HG03432 (cell line): ENCODE data around the gene SNX15.

Source experiments
- ATAC-seq: cut with Tn5 transposase; IDR thresholded peaks from one replicate; pipeline ENCODE4 v1.9.1; 2021; ENCODE audit warnings: mild to moderate bottlenecking, moderate library complexity; ENCODE audit not compliant: unreplicated experiment

SNX15 gene

DNA sequence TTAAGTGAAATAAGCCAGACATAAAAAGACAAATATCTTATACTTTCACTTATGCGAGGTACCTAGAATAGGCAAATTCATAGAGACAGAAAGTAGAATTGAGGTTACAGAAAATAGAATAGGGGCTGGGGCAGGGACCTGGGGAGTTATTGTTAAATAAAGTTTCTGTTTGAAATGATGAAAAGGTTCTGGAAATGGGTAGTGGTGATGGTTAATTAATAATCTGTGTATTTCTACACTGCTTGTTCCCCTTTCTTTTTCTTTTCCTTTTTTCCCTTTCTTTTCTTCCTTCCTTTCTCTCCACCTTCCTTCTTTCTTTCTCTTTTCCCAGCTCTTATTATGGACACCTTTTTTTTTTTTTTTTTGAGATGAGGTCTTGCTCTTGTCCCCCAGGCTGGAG, 28.3 kb downstream of the SNX15 start:
- ATAC-seq: peak; percentile 42

GRCh38 chr11:65056999-65057398, 29.8 kb downstream of the SNX15 start:
- ATAC-seq: no peak

DNA sequence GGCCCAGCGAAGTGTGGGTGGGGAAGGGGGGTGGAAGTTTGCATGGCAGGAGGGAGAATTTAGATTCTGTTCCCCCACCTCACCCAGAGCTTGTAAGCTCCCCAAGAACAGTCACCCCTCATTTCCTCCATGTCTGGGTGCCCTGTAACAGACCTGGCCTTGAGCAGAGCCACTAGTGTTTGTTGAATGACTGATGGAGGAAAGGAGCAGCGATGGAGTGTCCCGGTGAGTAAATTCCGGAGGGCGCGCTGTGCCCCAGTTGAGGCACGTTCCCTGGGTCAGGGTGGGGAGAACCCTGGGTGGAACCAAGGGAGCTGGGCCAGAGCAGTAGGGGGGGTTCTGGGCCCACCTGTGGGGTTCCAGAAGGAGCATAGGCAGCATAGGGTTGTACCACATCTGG, 30.3 kb downstream of the SNX15 start:
- no peak for ATAC-seq

GRCh38 chr11:65058012-65058411, 30.8 kb downstream of the SNX15 start:
- ATAC-seq: no peak

GRCh38 chr11:65058419-65059054, 31.3 kb downstream of the SNX15 start, which contains the start of gene NAALADL1:
Gene NAALADL1 (minus strand): TSS chr11:65058553. CDS start chr11:65058521, 32 bp downstream.
- no peak for ATAC-seq

GRCh38 chr11:65059523-65059922, 32.3 kb downstream of the SNX15 start:
- ATAC-seq: no peak

- no peak for ATAC-seq
Observed at GRCh38 chr11:65059959-65060824, 33.0 kb downstream of the SNX15 start.

DNA sequence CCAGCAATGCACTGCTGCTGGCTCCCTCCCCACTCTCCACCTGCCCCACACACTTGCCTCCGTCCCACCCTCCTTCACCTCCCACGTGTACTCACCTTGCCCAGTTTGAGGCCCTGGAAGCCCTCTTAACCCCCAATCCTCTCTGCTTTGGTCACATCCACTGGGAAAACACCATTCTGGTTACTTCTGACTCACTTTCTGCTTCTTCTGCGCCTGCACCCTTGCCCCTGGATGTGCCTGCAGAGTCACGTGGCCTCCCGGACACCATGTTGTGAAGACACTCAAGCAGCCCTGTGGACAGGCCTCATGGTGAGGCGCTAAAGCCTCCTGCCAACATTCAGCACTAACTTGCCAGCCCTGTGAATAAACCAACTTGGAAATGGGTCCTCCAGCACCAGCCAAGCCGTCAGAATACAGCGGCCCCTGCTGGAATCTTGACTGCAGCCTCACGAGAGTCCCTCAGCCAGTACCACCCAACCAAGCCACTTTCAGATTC, 33.7 kb downstream of the SNX15 start:
- no peak for ATAC-seq

DNA sequence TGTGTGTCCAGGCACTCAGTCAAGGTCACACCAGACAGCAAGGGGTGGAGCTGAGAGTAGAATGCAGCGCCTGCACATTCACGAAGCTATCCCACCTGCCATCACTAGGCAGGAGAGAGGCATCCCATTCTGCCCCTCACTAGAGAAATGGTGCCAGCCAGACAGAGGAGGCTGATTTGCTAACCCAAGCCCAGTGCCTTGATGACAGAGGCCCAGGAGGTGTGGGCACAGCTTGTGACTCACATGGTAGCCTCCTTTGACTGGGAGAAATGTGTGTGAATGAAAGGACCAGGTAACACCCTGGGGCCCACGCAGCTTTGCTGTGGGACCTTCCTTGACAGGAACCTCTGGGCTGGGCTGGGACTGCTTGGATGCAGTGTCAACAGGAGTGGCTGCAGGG, 36.3 kb downstream of the SNX15 start:
- no peak for ATAC-seq

- ATAC-seq: no peak
Observed at GRCh38 chr11:65064847-65065240, 37.6 kb downstream of the SNX15 start.

- ATAC-seq: no peak
Observed at GRCh38 chr11:65065851-65066250, 38.6 kb downstream of the SNX15 start.

DNA sequence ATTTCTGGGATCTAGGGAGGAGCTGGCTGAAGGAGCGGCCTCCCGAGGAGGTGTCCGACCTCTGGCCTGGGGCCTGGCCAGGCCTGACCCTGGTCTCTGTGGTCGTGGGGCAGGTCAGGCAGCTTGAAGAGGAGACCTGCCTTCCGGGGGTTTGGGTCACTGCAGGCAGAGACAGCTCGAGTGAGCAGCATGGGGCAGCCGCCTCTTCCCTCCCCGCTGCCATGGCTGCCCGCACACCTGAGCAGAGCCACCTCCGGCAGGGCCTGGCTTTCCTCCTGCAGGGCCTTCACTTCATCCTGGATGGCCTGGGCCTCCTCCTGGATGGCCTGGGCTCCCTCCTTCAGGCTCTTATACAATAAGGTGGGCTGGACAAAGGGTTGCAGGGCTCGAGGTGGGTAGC, 39.1 kb downstream of the SNX15 start:
- no peak for ATAC-seq

- no peak for ATAC-seq
Observed at GRCh38 chr11:65066805-65067291, 39.6 kb downstream of the SNX15 start.

GRCh38 chr11:65067446-65067845, 40.2 kb downstream of the SNX15 start:
- no peak for ATAC-seq

DNA sequence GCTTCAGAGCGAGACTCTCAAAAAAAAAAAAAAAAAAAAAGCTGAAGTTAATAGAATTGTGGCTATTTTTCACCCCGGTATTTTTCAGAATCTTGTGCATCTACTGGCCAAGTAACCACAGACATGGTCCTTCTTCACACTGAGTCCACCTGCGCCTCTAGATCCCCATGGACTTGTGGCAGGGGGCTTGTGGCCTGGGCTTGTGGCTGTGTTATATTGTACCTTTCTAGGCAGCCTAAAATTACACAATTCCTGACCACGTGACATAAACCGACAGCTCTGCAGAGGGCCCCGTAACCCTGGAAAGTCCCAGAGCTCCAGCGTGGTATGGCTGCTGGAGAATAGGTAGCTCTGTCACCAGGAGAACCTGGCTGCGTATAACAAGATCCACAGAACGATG, 42.0 kb downstream of the SNX15 start:
- ATAC-seq: no peak

DNA sequence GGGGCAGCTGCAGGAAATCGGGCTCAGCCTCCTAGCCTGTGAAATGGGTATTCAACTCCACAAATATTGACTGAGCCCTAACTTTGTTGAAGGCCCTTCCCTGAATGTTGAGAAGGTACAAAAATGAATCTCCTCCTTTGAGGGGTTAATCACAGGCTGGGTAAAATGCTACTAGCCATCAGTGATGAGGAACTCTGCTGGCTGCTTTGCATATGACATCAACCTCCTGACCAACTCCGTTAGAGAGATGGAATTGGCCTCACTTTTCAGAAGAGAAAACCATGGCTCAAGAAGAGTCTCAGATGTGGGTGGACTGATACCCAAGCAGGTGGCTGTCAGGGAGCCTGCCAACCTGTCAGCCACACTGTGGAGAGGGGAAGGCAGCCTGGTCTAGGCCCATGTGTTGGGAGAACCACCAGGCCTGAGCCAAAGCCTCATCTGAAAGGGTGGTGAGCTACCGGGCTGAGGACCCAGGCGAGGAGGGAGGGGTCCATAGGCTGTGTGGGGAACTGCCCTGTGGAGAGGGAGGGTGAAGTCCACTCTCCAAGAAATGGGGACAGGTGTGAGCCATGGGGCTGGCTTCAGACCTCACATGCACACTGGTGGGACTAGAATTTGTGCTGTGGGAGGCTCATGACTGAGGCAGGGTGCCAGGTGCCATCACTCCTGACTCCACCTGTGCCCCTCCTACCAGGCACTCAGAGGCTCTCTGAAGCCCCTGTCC, 44.8 kb downstream of the SNX15 start:
- no peak for ATAC-seq

DNA sequence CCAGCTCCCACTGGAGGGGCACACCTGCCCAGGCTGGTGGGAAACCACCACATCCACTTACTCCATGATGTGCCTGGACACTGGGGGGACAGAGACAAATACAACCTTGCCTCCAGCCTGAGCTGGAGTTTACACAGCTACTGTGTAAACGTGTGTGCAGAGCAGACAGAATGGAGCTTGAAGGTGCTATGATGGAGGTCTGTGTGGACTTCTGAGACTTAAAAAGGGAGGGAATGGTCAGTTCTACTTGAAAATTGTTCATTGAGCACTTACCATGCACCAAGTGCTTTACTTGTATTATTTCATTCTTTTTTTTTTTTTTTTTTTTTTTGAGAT, 45.4 kb downstream of the SNX15 start:
- no peak for ATAC-seq

DNA sequence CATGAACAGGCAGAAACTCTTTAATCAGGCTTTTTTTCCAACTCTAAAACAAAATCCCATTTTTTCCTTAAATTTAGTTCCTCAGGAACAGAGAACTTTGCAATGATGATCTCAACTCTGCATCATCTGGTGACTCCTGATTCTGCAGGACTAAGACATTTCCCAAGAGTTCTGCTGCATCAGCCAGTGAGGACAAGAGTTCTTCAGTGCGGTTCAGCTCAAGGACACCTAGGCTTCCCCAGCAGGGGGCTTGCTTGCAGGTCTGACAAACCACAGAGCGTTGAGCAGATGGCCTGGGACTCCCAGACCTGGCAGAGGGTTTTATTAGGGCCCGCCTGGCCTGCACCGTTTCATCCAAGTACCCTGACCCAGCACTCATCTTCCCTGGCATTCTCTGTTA, 50.2 kb downstream of the SNX15 start:
- ATAC-seq: no peak

GRCh38 chr11:65078151-65078550, 50.9 kb downstream of the SNX15 start:
- ATAC-seq: no peak

DNA sequence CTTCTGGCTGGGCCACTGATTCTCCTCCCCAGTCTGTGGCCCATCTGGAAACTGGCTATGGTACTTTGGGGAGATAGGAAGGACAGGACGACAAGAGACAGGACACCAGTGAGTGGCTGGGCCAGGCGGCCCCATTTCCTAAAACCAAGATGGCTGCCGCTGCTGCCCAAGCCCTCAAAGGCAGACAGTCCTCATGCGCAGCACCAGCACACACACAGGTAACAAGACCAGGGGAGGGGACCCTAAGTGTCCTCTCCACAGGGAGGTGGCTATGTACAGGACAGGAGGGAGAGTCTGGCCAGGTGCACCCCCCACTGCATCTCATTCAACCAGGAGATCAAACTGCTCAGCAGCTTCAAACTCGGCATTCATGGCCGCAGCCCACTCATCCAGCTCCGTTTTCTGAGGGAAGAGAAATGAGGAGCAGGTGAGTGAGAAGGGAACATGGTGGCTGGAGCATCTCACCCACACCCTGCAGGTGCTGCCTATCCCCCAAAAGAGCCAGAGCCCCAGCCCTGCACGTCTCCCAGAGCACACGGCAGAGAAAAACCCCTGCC, 51.6 kb downstream of the SNX15 start:
- no peak for ATAC-seq

DNA sequence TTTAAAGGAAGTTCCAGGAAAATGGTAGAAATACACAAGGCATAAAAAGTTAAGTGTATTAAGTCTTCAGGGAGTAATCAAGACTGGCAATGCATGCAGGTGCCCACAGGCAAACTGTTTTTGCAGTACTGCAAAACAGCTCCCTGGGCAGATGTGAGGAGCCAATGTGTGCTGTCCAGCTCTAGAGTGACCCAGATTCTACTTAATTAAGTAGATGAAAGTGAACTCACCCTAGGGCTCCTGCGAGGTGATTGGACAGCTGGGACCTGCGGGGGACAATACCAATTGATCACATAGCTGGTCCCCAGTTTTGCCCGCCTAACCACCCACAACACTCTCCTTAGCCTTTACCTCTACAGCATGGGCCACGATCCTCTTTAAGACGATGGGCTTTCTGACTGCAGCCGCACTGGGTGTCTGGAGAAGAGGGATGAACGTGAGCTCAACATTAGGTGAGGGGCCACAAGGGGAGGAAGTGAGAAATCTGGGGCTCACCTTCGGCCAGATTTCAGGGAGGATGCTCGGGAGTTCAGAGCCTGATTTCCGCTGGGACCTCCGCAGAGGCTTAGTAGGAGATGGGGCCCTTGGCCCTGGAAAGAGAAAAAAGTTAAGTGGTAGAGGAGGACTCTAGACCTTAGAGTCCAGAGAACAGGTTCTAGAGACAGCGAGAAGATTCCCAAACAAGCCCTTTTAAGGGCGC, 56.0 kb downstream of the SNX15 start:
- peak; percentile 12 for ATAC-seq
